SK-N-SH (cell line): Measurements from ENCODE around the gene VWA5B1. TPM values are rescaled to one million over a fixed set of nuclear protein-coding genes. Genes with fewer than 3 reads are reported as not detected.

Experiments used
- CTCF ChIA-PET: fragments of 300-600, 350-600 bp; formaldehyde crosslinking; extraction: SDS; loops from one replicate; lab custom pipeline; 2021; lab: Yijun Ruan, JAX
- POLR2A ChIA-PET: fragments of 350-600 bp; sonication (Branson Sonifier 250); formaldehyde crosslinking; extraction: SDS; loops from one replicate; lab custom pipeline; 2020; ENCODE audit warnings: antibody characterized with exemption, inconsistent platforms; lab: Yijun Ruan, JAX
- DNase-seq: peaks from one replicate; pipeline ENCODE4 v3.0.0; 2012
- H2AFZ ChIP-seq: fragments of 200-600 bp; sonication (generic); 2 replicates; pipeline ENCODE4 v1.8.1; 2016; ENCODE audit warnings: antibody characterized with exemption, mild to moderate bottlenecking, low read depth
- H3F3A ChIP-seq: fragments of 200-600 bp; sonication (generic); replicated peaks from 2 replicates; pipeline ENCODE3; 2016; ENCODE audit warnings: antibody characterized with exemption, mild to moderate bottlenecking; ENCODE audit not compliant: insufficient read depth
- H3K27ac ChIP-seq, 2 experiments: fragments of 200-500 bp in 1 of 2; fragments of 200-600 bp in 1 of 2; sonication (Bioruptor generic) in 1 of 2; sonication (generic), shearing (Covaris generic) in 1 of 2; 2 replicates each; pipeline versions ENCODE4 v1.5.1 to v1.6.1; 2014 to 2016; ENCODE audit warnings: low read depth in 2 of 2, inconsistent platforms in 1 of 2, low read length in 1 of 2, mild to moderate bottlenecking in 1 of 2, mixed read lengths in 1 of 2
- H3K27me3 ChIP-seq: fragments of 200-600 bp; sonication (generic), shearing (Covaris generic); 2 replicates; pipeline ENCODE4 v1.6.1; 2016; ENCODE audit warnings: mixed run types; ENCODE audit not compliant: insufficient read depth
- H3K36me3 ChIP-seq, 2 experiments: fragments of 200-500 bp in 1 of 2; fragments of 200-600 bp in 1 of 2; sonication (Bioruptor generic) in 1 of 2; sonication (generic) in 1 of 2; replicated peaks in 1 of 2; 2 replicates each; pipeline versions ENCODE3 to v1.5.1; 2014 to 2016; ENCODE audit warnings: low read length in 1 of 2, mild to moderate bottlenecking in 1 of 2; ENCODE audit not compliant: insufficient read depth in 2 of 2, control insufficient read depth in 1 of 2
- H3K4me1 ChIP-seq, 2 experiments: fragments of 200-500 bp in 1 of 2; fragments of 200-600 bp in 1 of 2; sonication (Bioruptor generic) in 1 of 2; sonication (generic), shearing (Covaris generic) in 1 of 2; 2 replicates each; pipeline versions ENCODE4 v1.5.1 to v1.6.1; 2014 to 2016; ENCODE audit warnings: low read depth in 1 of 2, low read length in 1 of 2, mixed run types in 1 of 2; ENCODE audit not compliant: insufficient read depth in 2 of 2, control insufficient read depth in 1 of 2
- H3K4me2 ChIP-seq: fragments of 200-600 bp; sonication (generic), shearing (Covaris generic); 2 replicates; pipeline ENCODE4 v1.6.1; 2017; ENCODE audit warnings: mixed run types
- H3K4me3 ChIP-seq, 2 experiments: fragments of 200-500 bp in 1 of 2; fragments of 200-600 bp in 1 of 2; sonication (Bioruptor generic) in 1 of 2; sonication (generic), shearing (Covaris generic) in 1 of 2; 2 replicates each; pipeline versions ENCODE4 v1.5.1 to v1.8.1; 2014 to 2016; ENCODE audit warnings: low read depth in 2 of 2, inconsistent platforms in 1 of 2, low read length in 1 of 2, mild to moderate bottlenecking in 1 of 2, mixed read lengths in 1 of 2, moderate library complexity in 1 of 2
- H3K79me2 ChIP-seq: fragments of 200-600 bp; sonication (generic); 2 replicates; pipeline ENCODE4 v1.8.1; 2017; ENCODE audit warnings: mild to moderate bottlenecking; ENCODE audit not compliant: insufficient read depth
- H3K9ac ChIP-seq: fragments of 200-600 bp; sonication (generic); 2 replicates; pipeline ENCODE4 v1.6.1; 2017; ENCODE audit warnings: mixed run types
- H3K9me2 ChIP-seq: fragments of 200-600 bp; sonication (generic); 2 replicates; pipeline ENCODE4 v1.6.1; 2017; ENCODE audit warnings: mixed run types
- H3K9me3 ChIP-seq: fragments of 200-600 bp; sonication (generic); 2 replicates; pipeline ENCODE4 v1.6.1; 2017; ENCODE audit warnings: mixed run types, mild to moderate bottlenecking, moderate library complexity
- H4K20me1 ChIP-seq: fragments of 200-600 bp; sonication (generic); 2 replicates; pipeline ENCODE4 v1.6.1; 2017; ENCODE audit warnings: mild to moderate bottlenecking, mixed run types; ENCODE audit not compliant: insufficient read depth
- GABPA ChIP-seq: IDR thresholded peaks from 2 replicates; pipeline ENCODE4 v1.4.0; 2012; ENCODE audit warnings: low read depth, mild to moderate bottlenecking
- GATA2 ChIP-seq: sonication (generic); formaldehyde crosslinking; IDR thresholded peaks from 2 replicates; pipeline ENCODE4 v1.5.0; 2020; ENCODE audit warnings: mild to moderate bottlenecking, missing genetic modification reagents
- JUND ChIP-seq: IDR thresholded peaks from 2 replicates; pipeline ENCODE4 v1.4.0; 2012
- MAX ChIP-seq: IDR thresholded peaks from 2 replicates; pipeline ENCODE4 v1.4.0; 2012; ENCODE audit warnings: low read depth
- MEF2A ChIP-seq: IDR thresholded peaks from 2 replicates; pipeline ENCODE4 v1.4.0; 2012; ENCODE audit warnings: low read depth, borderline replicate concordance
- NFIC ChIP-seq: IDR thresholded peaks from 2 replicates; pipeline ENCODE4 v1.4.0; 2012; ENCODE audit warnings: borderline replicate concordance
- NRF1 ChIP-seq: IDR thresholded peaks from 2 replicates; pipeline ENCODE4 v1.6.1; 2012; ENCODE audit warnings: low read depth, mild to moderate bottlenecking, low read length
- RAD21 ChIP-seq: IDR thresholded peaks from 2 replicates; pipeline ENCODE4 v1.6.1; 2012; ENCODE audit warnings: mild to moderate bottlenecking, low read length
- RCOR1 ChIP-seq: fragments of 150-350 bp; IDR thresholded peaks from 2 replicates; pipeline ENCODE4 v1.6.1; 2017; ENCODE audit warnings: antibody characterized with exemption, low read length
- SIN3A ChIP-seq: IDR thresholded peaks from 2 replicates; pipeline ENCODE4 v1.6.1; 2012; ENCODE audit warnings: low read depth, mild to moderate bottlenecking, low read length, moderate library complexity, borderline replicate concordance
- TAF1 ChIP-seq: IDR thresholded peaks from 2 replicates; pipeline ENCODE4 v1.6.1; 2012; ENCODE audit warnings: low read depth, mild to moderate bottlenecking, low read length, moderate library complexity, borderline replicate concordance
- WGBS: methylation state at CpG from one replicate; pipeline ENCODE4 v1.1.6; 2017; ENCODE audit warnings: low lambda C conversion rate; 5-methylcytosine and 5-hydroxymethylcytosine counted together
- polyA plus RNA-seq, 3 experiments: library from polyadenylated mRNA; depleted of rRNA; stranded (reverse); fragments of >200 nt; gene quantifications; 2 replicates each; pipeline ENCODE4 v1.2.3, GENCODE V29; 2012
- TF ChIP-seq, protein P1 (sequence below): fragments of 150-350 bp; IDR thresholded peaks from 2 replicates; pipeline ENCODE4 v1.6.1; 2016; ENCODE audit warnings: mild to moderate bottlenecking, low read depth, low read length

VWA5B1 gene
- polyA plus RNA-seq, 1 of the 3 experiments (the other 2 are of a cell fraction) = not detected

GRCh38 chr1:20261095-20261494 is 29.6 kb upstream of the VWA5B1 start:
- ChIA-PET POLR2A (no interaction called here), CTCF (interaction anchor here (1.4 to 3.6 kb wide), 6 partner anchors 8 to 233 kb away, joined by 3 to 24 read pairs (median 10); no protein-coding TSS in a partner anchor)
- no peaks in the 10 kb centered on the region for H3K9me2 ChIP-seq
- H2AFZ ChIP-seq = no peak overlapping the region
- H3K9ac ChIP-seq = no peak overlapping the region
- DNase-seq = no peak
- no peak overlapping the region for H3K4me2 ChIP-seq
- no peaks in the 10 kb centered on the region for H3K9me3 ChIP-seq
- no peaks in the 10 kb centered on the region for H3F3A ChIP-seq
- H3K4me3 ChIP-seq = no peak overlapping the region
- TF ChIP-seq GATA2 (CRISPR knock-in tag) = no peak
- TF ChIP-seq GABPA = no peak
- no peak for TF ChIP-seq RCOR1
- TF ChIP-seq, protein P1, sequence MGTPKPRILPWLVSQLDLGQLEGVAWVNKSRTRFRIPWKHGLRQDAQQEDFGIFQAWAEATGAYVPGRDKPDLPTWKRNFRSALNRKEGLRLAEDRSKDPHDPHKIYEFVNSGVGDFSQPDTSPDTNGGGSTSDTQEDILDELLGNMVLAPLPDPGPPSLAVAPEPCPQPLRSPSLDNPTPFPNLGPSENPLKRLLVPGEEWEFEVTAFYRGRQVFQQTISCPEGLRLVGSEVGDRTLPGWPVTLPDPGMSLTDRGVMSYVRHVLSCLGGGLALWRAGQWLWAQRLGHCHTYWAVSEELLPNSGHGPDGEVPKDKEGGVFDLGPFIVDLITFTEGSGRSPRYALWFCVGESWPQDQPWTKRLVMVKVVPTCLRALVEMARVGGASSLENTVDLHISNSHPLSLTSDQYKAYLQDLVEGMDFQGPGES = no peak
- no peak for TF ChIP-seq SIN3A
- no peak for TF ChIP-seq MEF2A
- no peak for TF ChIP-seq RAD21
- TF ChIP-seq MAX = no peak
- no peak for TF ChIP-seq NFIC
- no peak overlapping the region for H3K27ac ChIP-seq
- H3K4me1 ChIP-seq = peaks cover 0 to 31% of the 10 kb centered on the region in 2 experiments; a peak in 2 of 4 replicates
- H3K27me3 ChIP-seq = peaks cover 11% of the 10 kb centered on the region; the same call in 1 of the 2 replicates
- H4K20me1 ChIP-seq = no peaks in the 10 kb centered on the region
- no peaks in the 10 kb centered on the region for H3K79me2 ChIP-seq
- no peaks in the 10 kb centered on the region for H3K36me3 ChIP-seq
- WGBS = 64% methylated on average over 5 of the region's 5 CpGs

DNA sequence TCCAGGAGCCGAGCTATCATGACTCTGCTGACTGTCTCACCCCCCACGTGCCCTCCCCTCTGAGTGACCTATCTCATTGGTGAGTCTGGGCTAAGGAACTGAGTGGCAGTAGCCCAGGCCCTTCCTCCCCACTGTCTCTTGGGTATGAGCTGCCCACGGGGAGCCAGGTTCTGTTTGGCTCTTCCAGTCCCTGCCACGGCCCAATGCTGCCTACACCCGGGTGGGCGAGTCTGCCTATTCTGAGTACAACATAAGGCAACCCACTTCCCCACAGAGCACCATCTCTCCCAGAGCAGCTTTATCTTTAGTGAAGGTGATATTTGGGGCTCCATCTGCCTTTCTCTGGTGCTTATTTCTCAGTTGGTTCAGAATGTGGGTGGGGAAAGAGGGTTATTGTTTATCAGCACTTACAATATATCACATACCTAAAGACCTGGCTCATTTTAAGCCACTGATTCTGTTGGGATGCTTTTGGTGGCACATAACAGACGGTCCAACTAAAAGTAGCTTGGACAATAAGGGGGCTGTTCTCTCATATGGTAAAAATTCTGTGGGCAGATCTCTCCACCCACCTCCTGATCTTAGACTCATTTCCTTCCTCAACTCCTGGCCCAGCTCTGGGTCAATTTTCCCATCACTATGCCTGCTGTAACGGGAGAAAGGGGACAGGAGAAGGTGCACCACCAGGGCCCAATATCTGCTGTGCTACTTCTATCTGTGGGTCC is 27.7 kb upstream of the VWA5B1 start:
- ChIA-PET POLR2A (no interaction called here), CTCF (interaction anchor here (0.6 to 1.2 kb wide), 4 partner anchors 9 to 104 kb away, joined by 3 to 5 read pairs (median 4); no protein-coding TSS in a partner anchor)
- TF ChIP-seq JUND (no peak), TAF1 (no peak), NRF1 (no peak)
- no peak overlapping the region for H3K27ac ChIP-seq
- no peaks in the 10 kb centered on the region for H3K79me2 ChIP-seq
- no peak overlapping the region for H3K9ac ChIP-seq
- no peak for DNase-seq
- no peaks in the 10 kb centered on the region for H3K36me3 ChIP-seq
- 37% methylated on average over 7 of the region's 8 CpGs for WGBS
- no peak overlapping the region for H3K4me3 ChIP-seq
- peaks cover 0 to 31% of the 10 kb centered on the region in 2 experiments; a peak in 2 of 4 replicates for H3K4me1 ChIP-seq
- H4K20me1 ChIP-seq = no peaks in the 10 kb centered on the region
- peaks cover 11% of the 10 kb centered on the region; the same call in 1 of the 2 replicates for H3K27me3 ChIP-seq
- H2AFZ ChIP-seq = no peak overlapping the region
- no peaks in the 10 kb centered on the region for H3K9me3 ChIP-seq
- no peak overlapping the region for H3K4me2 ChIP-seq
- H3K9me2 ChIP-seq = no peaks in the 10 kb centered on the region
- H3F3A ChIP-seq = no peaks in the 10 kb centered on the region
